H1 (cell line): ENCODE measurements around the gene SLC6A18. TPM values are rescaled to one million over a fixed set of nuclear protein-coding genes. Genes with fewer than 3 reads are reported as not detected.

ENCODE experiments used
- ATF2 ChIP-seq: IDR thresholded peaks from 2 replicates; pipeline ENCODE4 v1.6.1; 2012; ENCODE audit warnings: low read length, inconsistent platforms
- CBX8 ChIP-seq: fragments of 300-800, 300-1000 bp; sonication (generic); IDR thresholded peaks from 2 replicates; pipeline ENCODE4 v1.7.1; 2016; ENCODE audit warnings: low read depth, low read length, borderline replicate concordance
- CHD7 ChIP-seq: fragments of 300-600 bp; sonication (generic); IDR thresholded peaks from 2 replicates; pipeline ENCODE4 v1.7.1; 2012; ENCODE audit warnings: low read length, moderate library complexity, mild to moderate bottlenecking, inconsistent platforms; ENCODE audit not compliant: insufficient replicate concordance
- GTF2F1 ChIP-seq: IDR thresholded peaks from 2 replicates; pipeline ENCODE4 v1.6.1; 2012; ENCODE audit warnings: low read depth, low read length, improper control_type of control experiment, borderline replicate concordance
- polyA plus RNA-seq, 7 experiments: library from polyadenylated mRNA; depleted of rRNA in 3 of 7; stranded (reverse) in 5 of 7; unstranded in 2 of 7; fragments of >200 nt in 5 of 7; fragments of 200-250 nt in 2 of 7; gene quantifications; 1 replicate in 5 of 7; 2 replicates in 1 of 7; 4 replicates in 1 of 7; pipeline versions ENCODE4 v1.2.1 to v1.2.3, GENCODE V29; 2011 to 2013; ENCODE audit warnings: missing spikeins in 2 of 7, mixed read lengths in 2 of 7
- total RNA-seq: library from RNA; stranded (reverse); fragmentation: NEBNext Ultra II Directional; extraction: Animal tissue kit (Norgen Biotek cat#: 25700); gene quantifications from 2 replicates; pipeline ENCODE4 v1.2.1, GENCODE V29; 2021

Gene SLC6A18
- total and polyA plus RNA-seq, 2 of the 8 experiments (the other 6 are each of a cell fraction or from before 2014, with no cell fraction given), result not detected

- TF ChIP-seq CHD7 (no peak), CBX8 (no peak), GTF2F1 (no peak), ATF2 (no peak)
- TF ChIP-seq, all 59 proteins: peak for 0
These were observed 48.6 kb downstream of the SLC6A18 start (continued) for GRCh38 chr5:1273745-1274144.
